Fibroblast of mammary gland (primary cell): Measurements from ENCODE around the gene GLIS1.

Experiments
- DNase-seq: peaks from one replicate; pipeline ENCODE4 v3.0.0-alpha.2; 2010; ENCODE audit warnings: low read depth
- H3K4me3 ChIP-seq: 2 replicates; pipeline ENCODE4 v1.5.1; 2011; ENCODE audit warnings: low read depth, mild to moderate bottlenecking, low read length, moderate library complexity; ENCODE audit not compliant: control insufficient read depth
- CTCF ChIP-seq: conservative IDR thresholded peaks from 2 replicates; pipeline ENCODE4 v1.5.1; 2011; ENCODE audit warnings: low read depth, low read length, inconsistent platforms; ENCODE audit not compliant: control insufficient read depth, insufficient read depth

Gene GLIS1

GRCh38 chr1:53704804-53705445, 34.0 kb downstream of the GLIS1 start:
- TF ChIP-seq CTCF = no peak
- H3K4me3 ChIP-seq = no peak overlapping the region
- DNase-seq = no peak

- H3K4me3 ChIP-seq = no peak overlapping the region
- no peak for DNase-seq
- TF ChIP-seq CTCF = no peak
Observed at GRCh38 chr1:53704304-53704703, 34.7 kb downstream of the GLIS1 start.

- no peak for DNase-seq
- no peak for TF ChIP-seq CTCF
- H3K4me3 ChIP-seq = no peak overlapping the region
Observed at GRCh38 chr1:53703174-53703573, 35.8 kb downstream of the GLIS1 start.

GRCh38 chr1:53702341-53702740, 36.6 kb downstream of the GLIS1 start:
- DNase-seq = no peak
- TF ChIP-seq CTCF = no peak
- H3K4me3 ChIP-seq = no peak overlapping the region

GRCh38 chr1:53700776-53701175, 38.2 kb downstream of the GLIS1 start:
- no peak for TF ChIP-seq CTCF
- DNase-seq = no peak
- no peak overlapping the region for H3K4me3 ChIP-seq

- no peak overlapping the region for H3K4me3 ChIP-seq
- no peak for TF ChIP-seq CTCF
- no peak for DNase-seq
Observed at GRCh38 chr1:53699981-53700380, 39.0 kb downstream of the GLIS1 start.
